ENCODE results near the gene RANBP3.
"Not testable (repeated sequence)": the region's sequence is repeated elsewhere in the genome, so short reads cannot be mapped to it uniquely, and the experiment has no call there.

The RANBP3 gene

GRCh38 chr19:5977785-5978605 is at the start of gene RANBP3:
TSS of gene RANBP3 (minus strand) at chr19:5978140. CDS start at chr19:5978082, 58 bp downstream.
- DNase-seq (ENCODE audit: low spot score), result peak; percentile 97

- DNase-seq (ENCODE audit: low spot score), result no peak
Measured at GRCh38 chr19:6026390-6027227, 48.7 kb upstream of the RANBP3 start.

GRCh38 chr19:6024756-6025155 is 46.8 kb upstream of the RANBP3 start:
- not testable (repeated sequence) for DNase-seq (ENCODE audit: low spot score)

- no peak for DNase-seq (ENCODE audit: low spot score)
Measured at GRCh38 chr19:6023936-6024335, 46.0 kb upstream of the RANBP3 start.

GRCh38 chr19:6023085-6023682 is 45.2 kb upstream of the RANBP3 start:
- no peak for DNase-seq (ENCODE audit: low spot score)

- no peak for DNase-seq (ENCODE audit: low spot score)
Measured at GRCh38 chr19:6022570-6023064, 44.7 kb upstream of the RANBP3 start.

GRCh38 chr19:6021878-6022569 is 44.1 kb upstream of the RANBP3 start:
- peak; percentile 70 for DNase-seq (ENCODE audit: low spot score)

- no peak for DNase-seq (ENCODE audit: low spot score)
Measured at GRCh38 chr19:6020972-6021805, 43.2 kb upstream of the RANBP3 start.

- DNase-seq (ENCODE audit: low spot score), result no peak
Measured at GRCh38 chr19:6020166-6020882, 42.4 kb upstream of the RANBP3 start.

- no peak for DNase-seq (ENCODE audit: low spot score)
Measured at GRCh38 chr19:6018786-6019185, 40.8 kb upstream of the RANBP3 start.

GRCh38 chr19:6017576-6017975 is 39.6 kb upstream of the RANBP3 start:
- no peak for DNase-seq (ENCODE audit: low spot score)

GRCh38 chr19:6015841-6016545 is 38.1 kb upstream of the RANBP3 start:
- no peak for DNase-seq (ENCODE audit: low spot score)

- DNase-seq (ENCODE audit: low spot score), result no peak
Measured at GRCh38 chr19:6014551-6015135, 36.7 kb upstream of the RANBP3 start.

- no peak for DNase-seq (ENCODE audit: low spot score)
Measured at GRCh38 chr19:6012426-6013170, 34.7 kb upstream of the RANBP3 start.

- DNase-seq (ENCODE audit: low spot score), result no peak
Measured at GRCh38 chr19:6011794-6012193, 33.9 kb upstream of the RANBP3 start.

- no peak for DNase-seq (ENCODE audit: low spot score)
Measured at GRCh38 chr19:6011206-6011605, 33.3 kb upstream of the RANBP3 start.

GRCh38 chr19:6010107-6010506 is 32.2 kb upstream of the RANBP3 start:
- no peak for DNase-seq (ENCODE audit: low spot score)

GRCh38 chr19:6007866-6008265 is 29.9 kb upstream of the RANBP3 start:
- DNase-seq (ENCODE audit: low spot score), result no peak

GRCh38 chr19:6006896-6007295 is 29.0 kb upstream of the RANBP3 start:
- DNase-seq (ENCODE audit: low spot score), result no peak

Data from globus pallidus (tissue), 1 donor.